ENCODE results near the gene ADD1. TPM values are rescaled to one million over a fixed set of nuclear protein-coding genes. Genes with fewer than 3 reads are reported as not detected.
"Not testable (repeated sequence)": the region's sequence is repeated elsewhere in the genome, so short reads cannot be mapped to it uniquely, and the experiment has no call there.

ADD1 gene
- polyA plus RNA-seq, 10 donors, result 144 to 205 (median 167) TPM

DNA sequence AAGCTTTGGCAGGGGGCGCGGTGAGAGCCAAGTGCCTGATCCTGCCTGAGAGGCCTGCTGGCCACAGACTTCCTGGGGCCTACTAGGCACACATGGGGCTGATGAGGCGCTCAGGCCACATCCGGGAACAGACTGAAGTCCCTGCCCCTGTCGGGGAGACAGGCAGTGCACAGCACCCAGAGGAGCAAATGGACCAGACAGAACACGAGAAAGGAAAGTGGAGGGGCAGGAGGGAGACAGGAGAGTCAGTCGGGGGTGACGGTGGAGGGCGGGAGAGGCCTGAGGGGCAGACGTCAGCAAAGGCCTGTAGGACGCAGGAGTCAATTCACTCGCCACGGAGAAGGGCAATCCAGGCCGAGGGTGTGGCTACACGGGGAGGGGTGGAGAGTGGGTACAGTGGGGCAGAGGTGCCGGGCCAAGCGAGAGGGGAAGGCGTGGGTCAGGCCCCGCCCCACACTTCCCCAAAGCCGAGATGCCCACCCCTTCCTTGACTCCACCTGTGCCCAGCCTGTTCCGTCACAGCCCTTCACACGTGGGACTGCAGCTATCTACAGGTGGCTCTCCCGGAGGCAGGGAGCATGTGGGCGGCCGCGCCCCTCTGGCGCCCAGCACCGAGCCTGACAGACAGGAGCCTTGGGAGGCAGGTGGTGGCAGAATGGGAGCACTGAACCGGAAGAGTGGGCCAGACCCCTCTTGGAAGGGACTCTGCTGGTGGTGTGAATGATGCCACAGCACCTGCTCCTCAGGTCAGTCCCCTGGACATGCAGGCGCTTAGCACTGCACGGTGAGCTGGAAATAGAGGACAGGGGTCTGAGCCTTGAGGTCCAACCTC, 99.1 kb downstream of the ADD1 start:
- DNase-seq, result no peak

DNA sequence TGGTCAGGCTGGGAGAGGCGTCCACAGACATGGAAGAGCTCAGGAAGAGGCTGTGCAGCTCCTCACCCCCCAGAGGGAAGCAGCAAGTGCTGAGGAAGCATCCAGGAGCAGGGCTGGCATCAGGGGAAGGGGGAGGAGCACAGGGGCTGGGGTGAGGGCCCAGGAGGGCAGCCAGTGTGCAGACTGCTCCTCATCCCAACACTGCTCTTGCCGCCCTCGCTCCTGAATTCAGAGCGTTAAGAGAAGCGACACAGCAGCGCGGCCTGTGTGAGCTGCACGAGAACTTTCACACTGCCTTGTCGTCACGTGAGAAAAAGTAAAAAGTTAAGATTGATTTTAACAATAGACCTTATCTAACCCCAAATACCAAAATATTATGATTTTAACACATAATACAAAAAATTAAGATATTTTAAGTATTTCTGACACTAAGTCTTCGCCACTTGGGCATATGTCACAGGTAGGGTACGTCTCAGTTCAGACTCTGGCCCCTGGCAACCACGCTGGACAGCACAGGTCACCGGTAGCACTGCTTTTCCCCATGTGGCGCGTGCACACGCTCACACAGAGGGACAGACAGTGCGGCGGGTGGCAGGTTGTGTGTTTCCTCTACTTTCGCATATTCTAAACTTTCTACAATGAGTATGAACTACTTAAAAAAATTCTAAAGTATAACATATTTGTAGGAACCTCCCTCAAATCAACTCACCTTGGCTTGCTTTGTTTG, 99.9 kb downstream of the ADD1 start:
- DNase-seq, result no peak

DNA sequence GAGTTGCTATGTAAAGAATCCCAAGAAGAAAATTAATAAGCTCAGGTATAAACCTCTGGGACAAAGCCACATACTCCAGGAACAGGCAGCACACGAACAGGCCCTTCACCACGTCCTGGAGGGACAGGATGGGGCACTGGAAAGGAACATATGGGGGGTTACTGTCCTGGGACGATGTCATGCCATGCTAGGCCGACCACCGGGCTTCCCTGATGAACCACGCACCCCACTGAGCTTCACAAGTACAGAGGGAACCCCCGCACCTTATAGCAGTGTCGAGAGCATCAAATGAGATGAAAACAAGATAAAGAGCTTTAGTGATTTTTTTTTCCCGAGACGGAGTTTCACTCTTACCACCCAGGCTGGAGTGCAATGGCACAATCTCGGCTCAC, 100.4 kb downstream of the ADD1 start:
- DNase-seq, result no peak

DNA sequence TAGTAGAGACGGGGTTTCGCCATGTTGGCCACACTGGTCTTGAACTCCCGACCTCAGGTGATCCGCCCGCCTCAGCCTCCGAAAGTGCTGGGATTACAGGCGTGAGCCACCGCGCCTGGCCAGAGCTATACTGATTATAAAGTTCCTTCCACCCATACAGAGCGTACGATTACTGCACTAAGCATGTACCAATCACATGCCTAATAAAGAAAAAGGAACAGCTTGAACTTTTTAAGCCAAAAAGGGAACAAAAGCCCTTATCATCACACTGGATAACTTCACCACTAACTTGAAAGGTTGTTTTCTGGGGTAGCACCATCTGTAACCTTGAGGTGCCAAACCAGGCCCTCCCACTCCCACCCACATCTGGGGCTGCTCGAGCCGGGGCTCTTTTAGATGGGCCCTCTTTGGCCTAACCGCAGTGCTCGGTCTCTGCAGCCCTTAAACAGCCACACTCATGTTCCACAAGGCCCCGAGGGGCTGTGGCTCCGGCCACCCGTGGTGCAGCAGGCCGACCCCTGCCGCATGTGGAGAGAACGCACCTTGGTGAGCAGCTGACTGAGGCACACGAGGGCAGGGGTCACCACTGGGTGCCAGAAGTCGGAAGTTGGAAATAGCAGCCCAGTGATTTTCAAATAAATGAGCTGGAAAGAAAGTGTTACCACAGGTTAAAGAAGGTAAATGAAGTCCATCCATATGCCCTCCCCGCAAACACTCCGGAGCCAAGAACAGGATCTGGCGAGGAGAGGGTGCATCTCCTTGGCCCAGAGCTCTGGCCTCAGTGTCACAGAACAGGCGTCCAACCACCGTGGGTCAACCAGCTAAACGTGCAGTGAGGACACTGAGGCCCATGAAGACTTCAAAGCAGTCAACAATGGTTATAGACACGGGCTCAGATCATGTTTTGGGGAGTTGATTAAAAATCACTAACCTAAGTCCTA, 101.2 kb downstream of the ADD1 start:
- DNase-seq, result no peak

- DNase-seq, result not testable (repeated sequence)
Observed at GRCh38 chr4:2945619-2946604, 102.3 kb downstream of the ADD1 start.

DNA sequence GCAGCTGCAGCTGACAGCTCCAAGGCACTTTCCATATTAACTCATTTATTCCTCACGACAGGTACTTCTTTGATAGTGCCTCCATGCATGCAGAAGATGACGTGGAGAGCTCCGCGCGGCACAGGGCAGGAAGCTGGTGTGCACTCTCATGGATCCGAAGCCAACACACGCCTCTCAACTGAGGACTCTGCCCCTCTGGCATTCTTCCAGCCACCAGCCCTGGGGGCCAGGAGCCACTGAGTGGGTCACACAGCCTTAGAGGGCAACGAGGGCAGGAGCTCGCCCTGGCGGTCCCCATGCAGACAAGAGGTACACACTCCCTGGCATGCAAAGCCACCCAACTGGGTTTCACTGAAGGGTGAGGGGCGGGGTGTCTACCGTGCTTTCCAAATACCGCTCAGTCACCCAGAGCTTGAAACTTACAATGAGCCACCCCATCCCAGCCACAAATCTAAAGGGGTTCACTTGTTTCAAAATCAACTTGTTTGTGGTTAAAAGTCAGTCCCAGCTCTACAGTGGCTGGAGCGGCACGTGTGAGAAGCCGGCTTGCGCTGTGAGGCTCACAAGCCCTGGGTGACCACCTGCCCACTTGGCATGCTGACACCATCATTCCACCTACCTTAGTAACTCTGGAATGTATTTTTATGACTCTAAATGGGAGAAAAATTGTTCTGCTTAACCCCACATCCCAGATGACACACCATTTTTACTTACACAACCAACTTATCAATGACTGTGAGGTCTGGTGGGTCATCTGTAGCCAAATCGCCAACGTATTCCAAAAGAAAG, 103.4 kb downstream of the ADD1 start:
- no peak for DNase-seq

DNA sequence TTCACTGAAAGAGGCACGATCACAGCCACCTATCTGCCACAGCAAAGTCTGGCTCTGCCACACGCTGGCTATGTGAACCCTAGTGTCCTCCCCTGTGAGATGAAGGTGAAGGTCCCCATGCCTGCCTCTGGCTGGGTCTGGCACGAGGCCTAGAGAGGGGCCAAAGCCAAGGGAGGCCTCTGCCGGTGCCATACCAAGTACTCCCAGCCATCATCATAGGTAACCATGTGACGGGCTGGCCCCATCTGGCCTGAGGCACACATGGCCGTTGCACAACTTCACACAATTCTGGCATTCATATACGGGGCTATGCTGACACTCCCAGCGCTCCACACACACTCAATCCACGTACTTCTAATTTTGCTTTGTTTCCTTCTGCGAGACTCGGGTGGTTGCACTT, 104.3 kb downstream of the ADD1 start:
- no peak for DNase-seq

GRCh38 chr4:2948895-2949781, 105.5 kb downstream of the ADD1 start:
- DNase-seq, result no peak

DNA sequence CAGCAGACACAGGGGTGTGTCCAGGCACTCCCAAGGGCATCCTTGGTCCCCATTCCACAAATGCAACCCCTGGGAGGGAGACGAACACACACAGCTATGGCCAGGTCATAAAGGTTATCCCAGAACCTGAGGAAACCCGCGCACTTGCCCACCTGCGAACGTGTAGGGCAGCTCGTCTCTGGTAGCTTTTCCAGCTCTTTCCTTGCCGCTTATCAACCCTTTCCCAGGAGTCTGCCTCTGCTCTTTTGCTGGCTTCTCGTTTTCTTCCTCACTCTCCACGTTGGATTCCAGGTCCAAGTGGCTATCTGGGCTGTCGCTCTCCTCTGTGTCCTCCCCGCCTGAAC, 106.1 kb downstream of the ADD1 start:
- no peak for DNase-seq

DNA sequence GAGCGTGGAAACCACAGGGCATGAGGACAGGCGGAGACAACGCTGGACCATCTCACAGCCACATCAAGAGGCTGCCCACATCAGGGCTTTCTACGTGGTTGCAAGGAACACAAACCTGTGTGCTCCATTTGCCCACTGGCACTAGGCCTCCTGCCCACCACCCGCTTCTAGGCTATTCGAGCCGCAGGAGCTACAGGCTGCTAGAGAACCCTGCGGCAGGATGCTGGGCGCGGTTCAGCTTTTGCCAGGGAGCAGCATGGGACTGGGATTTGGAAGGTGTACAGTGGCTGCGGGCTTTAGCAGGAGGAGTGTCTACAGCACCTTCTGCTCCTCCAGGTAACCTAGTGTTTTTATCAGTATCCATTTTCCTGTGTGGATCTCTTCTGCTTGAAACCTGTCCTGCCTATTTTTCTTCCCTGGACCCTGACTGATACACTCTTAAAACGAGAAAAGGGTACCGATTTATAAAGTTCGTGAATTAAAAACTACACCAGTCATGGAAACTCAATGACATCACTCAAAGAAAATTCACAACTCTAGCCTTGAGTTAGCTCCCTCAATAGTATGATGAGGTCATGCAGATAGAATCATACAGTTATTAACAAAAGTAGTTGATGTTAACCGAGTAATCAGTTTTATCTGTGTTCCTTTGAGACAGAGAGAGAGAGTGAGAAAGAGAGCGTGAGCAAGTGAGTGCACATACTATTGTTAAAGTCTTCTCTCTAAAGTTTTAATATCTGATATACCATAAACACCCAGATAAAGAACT, 106.8 kb downstream of the ADD1 start:
- no peak for DNase-seq

- DNase-seq, result no peak
Observed at GRCh38 chr4:2953496-2953895, 109.9 kb downstream of the ADD1 start.

- no peak for DNase-seq
Observed at GRCh38 chr4:2954358-2955185, 110.9 kb downstream of the ADD1 start.

GRCh38 chr4:2955186-2956044, 111.8 kb downstream of the ADD1 start:
- DNase-seq, result not testable (repeated sequence)

- no peak for DNase-seq
Observed at GRCh38 chr4:2958446-2958845, 114.8 kb downstream of the ADD1 start.

GRCh38 chr4:2960450-2960849, 116.8 kb downstream of the ADD1 start:
- DNase-seq, result not testable (repeated sequence)

- no peak for DNase-seq
Observed at GRCh38 chr4:2961421-2961810, 117.8 kb downstream of the ADD1 start.

Data from muscle of back (tissue), 11 donors.